ENCODE data around the gene FOSL2.

Gene FOSL2

GRCh38 chr2:28407976-28408690 is 15.5 kb downstream of the FOSL2 start:
- DNase-seq (ENCODE audit: low read depth), result no peak
- TF ChIP-seq CTCF (conservative IDR thresholded peaks at IDR 0.05; ENCODE audit: low read depth, low read length), result no peak
- H3K4me3 ChIP-seq (ENCODE audit: low read length), result no peak overlapping the region

GRCh38 chr2:28408764-28409599 is 16.3 kb downstream of the FOSL2 start:
- peak; percentile 91 for DNase-seq (ENCODE audit: low read depth)
- no peak for TF ChIP-seq CTCF (conservative IDR thresholded peaks at IDR 0.05; ENCODE audit: low read depth, low read length)
- no peak overlapping the region for H3K4me3 ChIP-seq (ENCODE audit: low read length)

- no peak for DNase-seq (ENCODE audit: low read depth)
- TF ChIP-seq CTCF (conservative IDR thresholded peaks at IDR 0.05; ENCODE audit: low read depth, low read length), result no peak
These were observed 18.6 kb downstream of the FOSL2 start for GRCh38 chr2:28411166-28411755.

GRCh38 chr2:28411956-28412609 is 19.4 kb downstream of the FOSL2 start:
- TF ChIP-seq CTCF (conservative IDR thresholded peaks at IDR 0.05; ENCODE audit: low read depth, low read length), result no peak
- H3K4me3 ChIP-seq (ENCODE audit: low read length), result no peak overlapping the region
- no peak for DNase-seq (ENCODE audit: low read depth)

More at GRCh38 chr2:28411166-28411755, 18.6 kb downstream of the FOSL2 start:
- no peak overlapping the region for H3K4me3 ChIP-seq (ENCODE audit: low read length)

- TF ChIP-seq CTCF (conservative IDR thresholded peaks at IDR 0.05; ENCODE audit: low read depth, low read length), result no peak
- no peak for DNase-seq (ENCODE audit: low read depth)
- no peak overlapping the region for H3K4me3 ChIP-seq (ENCODE audit: low read length)
These were observed 20.0 kb downstream of the FOSL2 start for GRCh38 chr2:28412625-28413151.

GRCh38 chr2:28413152-28413898 is 20.7 kb downstream of the FOSL2 start:
- DNase-seq (ENCODE audit: low read depth), result no peak
- TF ChIP-seq CTCF (conservative IDR thresholded peaks at IDR 0.05; ENCODE audit: low read depth, low read length), result peak; percentile 26
- no peak overlapping the region for H3K4me3 ChIP-seq (ENCODE audit: low read length)
